Trophoblast cell (in vitro differentiated cells and primary cell): ENCODE data around the gene LIG1. TPM values are rescaled to one million over a fixed set of nuclear protein-coding genes. Genes with fewer than 3 reads are reported as not detected.

Experiments
- DNase-seq, 2 donors: peaks; one replicate each; pipeline ENCODE4 v3.0.0-alpha.2; 2016
- H2AFZ ChIP-seq: 2 replicates; pipeline ENCODE4 v1.6.1; 2013; ENCODE audit warnings: low read length, moderate library complexity, mild to moderate bottlenecking; ENCODE audit not compliant: insufficient read depth, poor library complexity
- H2AK5ac ChIP-seq: 2 replicates; pipeline ENCODE4 v1.6.1; 2013; ENCODE audit warnings: mild to moderate bottlenecking, low read length
- H2BK120ac ChIP-seq: 2 replicates; pipeline ENCODE4 v1.6.1; 2013; ENCODE audit warnings: low read length, mild to moderate bottlenecking, moderate library complexity; ENCODE audit not compliant: insufficient read depth, poor library complexity
- H2BK12ac ChIP-seq: 2 replicates; pipeline ENCODE4 v1.6.1; 2013; ENCODE audit warnings: mild to moderate bottlenecking, low read length, moderate library complexity
- H2BK5ac ChIP-seq: 2 replicates; pipeline ENCODE4 v1.6.1; 2013; ENCODE audit warnings: low read length, low read depth, moderate library complexity, mild to moderate bottlenecking; ENCODE audit not compliant: poor library complexity
- H3K14ac ChIP-seq: 2 replicates; pipeline ENCODE4 v1.6.1; 2013; ENCODE audit warnings: mild to moderate bottlenecking, low read length
- H3K18ac ChIP-seq: 2 replicates; pipeline ENCODE4 v1.6.1; 2013; ENCODE audit warnings: mild to moderate bottlenecking, low read length
- H3K23ac ChIP-seq: 2 replicates; pipeline ENCODE4 v1.6.1; 2013; ENCODE audit warnings: low read length
- H3K27ac ChIP-seq: 2 replicates; pipeline ENCODE4 v1.5.1; 2013; ENCODE audit warnings: low read depth, mild to moderate bottlenecking, inconsistent platforms, low read length, moderate library complexity
- H3K27me3 ChIP-seq: 2 replicates; pipeline ENCODE4 v1.6.1; 2013; ENCODE audit warnings: inconsistent platforms, mild to moderate bottlenecking, low read length, moderate library complexity; ENCODE audit not compliant: insufficient read depth
- H3K36me3 ChIP-seq, 2 experiments: 1 replicate in 1 of 2; 2 replicates in 1 of 2; pipeline ENCODE4 v1.6.1; 2013; ENCODE audit warnings: low read length in 2 of 2, mild to moderate bottlenecking in 2 of 2, moderate library complexity in 1 of 2; ENCODE audit not compliant: insufficient read depth in 2 of 2, control insufficient read depth in 1 of 2
- H3K4ac ChIP-seq: 2 replicates; pipeline ENCODE4 v1.6.1; 2013; ENCODE audit warnings: low read depth, mild to moderate bottlenecking, low read length, moderate library complexity
- H3K4me1 ChIP-seq, 2 experiments: 1 replicate in 1 of 2; 2 replicates in 1 of 2; pipeline ENCODE4 v1.6.1; 2013; ENCODE audit warnings: low read length in 2 of 2, mild to moderate bottlenecking in 2 of 2, moderate library complexity in 1 of 2; ENCODE audit not compliant: insufficient read depth in 2 of 2, control insufficient read depth in 1 of 2
- H3K4me2 ChIP-seq: 2 replicates; pipeline ENCODE4 v1.6.1; 2013; ENCODE audit warnings: inconsistent platforms, mild to moderate bottlenecking, low read length, moderate library complexity
- H3K4me3 ChIP-seq: 2 replicates; pipeline ENCODE4 v1.5.1; 2013; ENCODE audit warnings: mild to moderate bottlenecking, low read depth, low read length, inconsistent platforms
- H3K79me1 ChIP-seq: one replicate; pipeline ENCODE4 v1.6.1; 2013; ENCODE audit warnings: low read length
- H3K79me2 ChIP-seq: 2 replicates; pipeline ENCODE4 v1.6.1; 2013; ENCODE audit warnings: low read length, mild to moderate bottlenecking; ENCODE audit not compliant: control insufficient read depth, insufficient read depth, poor library complexity
- H3K9ac ChIP-seq: 2 replicates; pipeline ENCODE4 v1.6.1; 2013; ENCODE audit warnings: mild to moderate bottlenecking, low read length
- H3K9me3 ChIP-seq: 2 replicates; pipeline ENCODE4 v1.6.1; 2013; ENCODE audit warnings: low read depth, mild to moderate bottlenecking, control low read depth, inconsistent platforms, low read length; ENCODE audit not compliant: insufficient read depth
- H4K12ac ChIP-seq: 2 replicates; pipeline ENCODE4 v1.6.1; 2013; ENCODE audit warnings: low read depth, mild to moderate bottlenecking, low read length, moderate library complexity
- H4K8ac ChIP-seq: 2 replicates; pipeline ENCODE4 v1.6.1; 2013; ENCODE audit warnings: low read depth, mild to moderate bottlenecking, low read length, moderate library complexity
- H4K91ac ChIP-seq: one replicate; pipeline ENCODE4 v1.6.1; 2013; ENCODE audit warnings: low read depth, mild to moderate bottlenecking, low read length, moderate library complexity
- WGBS: extraction: QIAGEN DNeasy Blood & Tissue Kit; methylation state at CpG from one replicate; pipeline ENCODE4 v1.1.7; 2013; ENCODE audit warnings: missing lambda C conversion rate; ENCODE audit not compliant: insufficient read length, insufficient coverage; ENCODE audit errors: extremely low coverage; 5-methylcytosine and 5-hydroxymethylcytosine counted together
- polyA plus RNA-seq: library from polyadenylated mRNA; stranded (reverse); fragments of 200-250 nt; gene quantifications from 2 replicates; pipeline ENCODE4 v1.2.3, GENCODE V29; 2013

LIG1 gene
- 40.8 and 40.9 TPM in 2 replicates for polyA plus RNA-seq

DNA sequence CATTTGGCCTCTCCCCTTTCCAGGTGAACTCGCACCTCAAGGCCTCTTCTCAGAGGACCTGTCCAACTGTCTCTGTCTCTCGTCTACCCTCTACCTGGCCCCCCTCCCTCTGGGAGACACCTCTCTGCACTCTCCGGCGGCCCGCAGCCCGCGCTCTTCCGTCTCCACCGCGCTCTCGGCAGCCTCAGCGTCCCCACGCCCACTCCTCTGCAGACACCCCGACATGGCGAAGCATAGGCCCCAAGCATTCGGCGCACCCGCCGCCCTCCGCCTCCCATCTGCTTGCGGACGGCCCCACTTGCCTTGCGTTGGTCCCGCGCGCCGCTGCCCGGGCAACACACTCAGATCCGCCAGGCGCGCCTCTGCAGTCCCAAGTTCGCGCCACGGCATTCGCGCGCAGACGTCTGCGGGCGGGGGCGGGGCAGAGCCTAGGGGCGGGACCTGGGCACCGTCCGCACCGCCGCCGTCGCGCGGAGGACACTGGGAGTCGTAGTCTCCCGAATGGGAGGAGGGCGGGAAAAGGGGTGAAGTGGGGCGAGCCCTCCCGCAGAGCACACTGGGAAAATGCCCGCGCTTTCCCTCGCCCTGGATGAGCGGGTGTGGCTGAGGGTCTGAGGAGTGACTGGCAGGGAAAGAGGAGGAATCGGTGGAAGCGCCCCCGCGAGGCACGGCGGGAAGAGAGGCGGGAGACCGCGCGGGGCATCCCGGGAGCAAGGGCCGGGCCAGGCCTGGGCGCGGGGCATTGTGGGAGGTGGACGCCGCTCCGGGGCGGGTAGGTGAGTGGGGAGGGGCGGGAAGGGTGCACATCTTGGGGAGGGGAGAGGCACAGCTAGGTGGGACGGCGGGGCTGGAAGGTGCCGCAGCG is at the start of gene LIG1, which contains the start of gene ZSWIM9:
LIG1 (minus strand) TSS at position 406 of the 865 bp plus-strand sequence. CDS start 4,778 bp downstream, outside the sequence.
ZSWIM9 (plus strand) TSS at position 742 of the 865 bp plus-strand sequence. CDS start 1,123 bp downstream, outside the sequence.
- H2BK5ac ChIP-seq, result peak within 1 kb of the TSS; percentile 99
- peak within 1 kb of the TSS; percentile 73 for H3K4me2 ChIP-seq
- H3K36me3 ChIP-seq, result peaks cover 10 to 12% of the 10 kb centered on the region in 2 experiments
- H3K4me3 ChIP-seq, result peak within 1 kb of the TSS; percentile 97
- H2BK12ac ChIP-seq, result peak within 1 kb of the TSS; percentile 44
- peak within 1 kb of the TSS; percentile 92 for H3K9ac ChIP-seq
- H3K79me2 ChIP-seq, result peaks cover 12% of the 10 kb centered on the region
- peak within 1 kb of the TSS; percentile 92 for H3K27ac ChIP-seq
- peak within 1 kb of the TSS; percentile 100 for H2AFZ ChIP-seq
- no peaks in the 10 kb centered on the region for H3K27me3 ChIP-seq
- peak within 1 kb of the TSS; percentile 90 for H4K12ac ChIP-seq
- H3K23ac ChIP-seq, result no peak within 1 kb of the TSS
- H4K91ac ChIP-seq, result peak within 1 kb of the TSS; percentile 94
- H4K8ac ChIP-seq, result peak within 1 kb of the TSS; percentile 98
- H2BK120ac ChIP-seq, result peak within 1 kb of the TSS; percentile 97
- H3K18ac ChIP-seq, result peak within 1 kb of the TSS; percentile 97
- H2AK5ac ChIP-seq, result peak within 1 kb of the TSS; percentile 68
- peaks cover 10% of the 10 kb centered on the region for H3K79me1 ChIP-seq
- peak; percentile 92 to 94 for DNase-seq
- H3K4me1 ChIP-seq, result peaks cover 5 to 6% of the 10 kb centered on the region in 2 experiments
- WGBS, result no CpG with 5 or more reads among the region's 82 CpGs
- peak within 1 kb of the TSS; percentile 97 for H3K14ac ChIP-seq
- peaks cover 1% of the 10 kb centered on the region for H3K9me3 ChIP-seq
- H3K4ac ChIP-seq, result peak within 1 kb of the TSS; percentile 96

DNA sequence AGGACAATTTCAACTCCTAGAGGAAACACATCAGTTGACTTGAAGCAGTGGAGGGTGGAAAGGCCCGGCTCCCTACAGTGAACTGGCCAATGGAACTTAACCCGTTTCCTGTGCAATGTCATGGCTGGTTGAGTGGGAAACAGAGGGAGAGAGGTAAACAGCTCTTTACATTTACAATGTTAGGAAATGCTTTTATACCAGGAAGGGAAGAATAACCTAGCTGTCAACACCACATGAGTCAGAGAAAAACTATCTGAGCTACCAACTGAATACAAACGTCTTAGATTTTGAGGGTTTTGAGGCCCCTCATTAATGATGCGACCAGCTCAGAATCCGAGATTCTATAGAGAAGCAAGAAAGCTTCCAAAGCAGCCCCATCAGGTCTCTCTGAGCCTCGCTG is 48.9 kb upstream of the LIG1 start:
- H2BK120ac ChIP-seq, result no peak overlapping the region
- no peak overlapping the region for H3K23ac ChIP-seq
- no peak overlapping the region for H2BK12ac ChIP-seq
- H3K27me3 ChIP-seq, result no peaks in the 10 kb centered on the region
- H4K91ac ChIP-seq, result no peak overlapping the region
- no peak overlapping the region for H3K4ac ChIP-seq
- DNase-seq, result no peak
- H3K4me1 ChIP-seq, result no peaks in the 10 kb centered on the region
- H3K14ac ChIP-seq, result no peak overlapping the region
- H3K4me2 ChIP-seq, result no peak overlapping the region
- H3K4me3 ChIP-seq, result no peak overlapping the region
- no peaks in the 10 kb centered on the region for H3K9me3 ChIP-seq
- no peaks in the 10 kb centered on the region for H3K36me3 ChIP-seq
- no peaks in the 10 kb centered on the region for H3K79me2 ChIP-seq
- H4K12ac ChIP-seq, result no peak overlapping the region
- no peak overlapping the region for H2BK5ac ChIP-seq
- no peak overlapping the region for H2AK5ac ChIP-seq
- H3K79me1 ChIP-seq, result no peaks in the 10 kb centered on the region
- no peak overlapping the region for H4K8ac ChIP-seq
- no peak overlapping the region for H3K9ac ChIP-seq
- no CpG with 5 or more reads among the region's 6 CpGs for WGBS
- H2AFZ ChIP-seq, result no peak overlapping the region
- H3K27ac ChIP-seq, result no peak overlapping the region
- H3K18ac ChIP-seq, result no peak overlapping the region

DNA sequence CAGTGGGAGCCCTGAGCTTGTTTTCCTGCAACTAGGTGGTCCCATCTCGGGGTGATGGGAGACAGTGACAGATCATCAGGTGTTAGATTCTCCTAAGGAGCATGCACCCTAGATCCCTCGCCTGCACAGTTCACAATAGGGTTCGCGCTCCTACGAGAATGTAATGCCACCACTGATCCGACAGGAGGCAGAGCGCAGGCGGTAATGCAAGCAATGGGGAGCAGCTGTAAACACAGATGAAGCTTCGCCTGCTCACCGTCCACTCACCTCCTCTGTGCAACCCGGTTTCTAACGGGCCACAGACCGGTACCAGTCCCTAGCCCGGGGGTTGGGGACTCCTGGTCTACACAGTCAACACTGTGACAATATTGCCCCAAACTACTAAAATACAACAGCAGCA is 46.8 kb upstream of the LIG1 start:
- Histone ChIP-seq H3K9ac (no peak overlapping the region), H3K4ac (no peak overlapping the region), H3K4me2 (no peak overlapping the region), H3K18ac (no peak overlapping the region), H3K4me3 (no peak overlapping the region), H4K8ac (no peak overlapping the region), H4K12ac (no peak overlapping the region), H3K27me3 (no peaks in the 10 kb centered on the region), H3K14ac (no peak overlapping the region), H2AK5ac (no peak overlapping the region), H3K79me2 (no peaks in the 10 kb centered on the region), H3K23ac (peak overlapping the region; percentile 41), H2BK5ac (no peak overlapping the region), H3K36me3 (no peaks in the 10 kb centered on the region), H3K79me1 (no peaks in the 10 kb centered on the region), H2BK120ac (no peak overlapping the region), H4K91ac (no peak overlapping the region), H3K4me1 (no peaks in the 10 kb centered on the region), H3K9me3 (no peaks in the 10 kb centered on the region), H2BK12ac (no peak overlapping the region), H3K27ac (no peak overlapping the region), H2AFZ (no peak overlapping the region)
- no CpG with 5 or more reads among the region's 14 CpGs for WGBS
- DNase-seq, result peak in 1 of 2 donors; percentile 42

DNA sequence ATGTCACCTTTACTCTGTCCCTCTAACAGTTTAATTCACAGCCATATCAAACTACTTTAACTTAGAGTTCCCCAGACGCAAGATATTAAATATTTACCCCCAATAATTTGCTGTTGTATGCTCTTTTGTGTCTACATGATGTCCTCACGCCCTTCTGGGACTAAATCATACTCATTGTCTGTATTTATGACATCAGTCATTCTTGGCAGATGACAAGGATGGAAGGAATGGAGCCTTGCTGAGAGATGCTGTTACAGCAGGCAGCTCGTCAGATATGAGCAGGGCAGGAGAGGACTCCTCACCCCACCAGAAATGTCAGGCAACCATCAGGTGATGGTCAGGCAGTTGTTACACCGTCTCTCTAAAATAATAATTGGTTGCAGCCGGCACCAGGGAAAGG is 43.8 kb upstream of the LIG1 start:
- Histone ChIP-seq H4K8ac (no peak overlapping the region), H2BK120ac (no peak overlapping the region), H3K18ac (no peak overlapping the region), H2AK5ac (no peak overlapping the region), H2BK5ac (no peak overlapping the region), H3K4ac (no peak overlapping the region), H2BK12ac (no peak overlapping the region), H4K12ac (no peak overlapping the region), H3K4me3 (no peak overlapping the region), H3K4me2 (no peak overlapping the region), H3K79me2 (no peaks in the 10 kb centered on the region), H4K91ac (no peak overlapping the region), H3K4me1 (no peaks in the 10 kb centered on the region), H3K9ac (no peak overlapping the region), H3K36me3 (peaks cover 2 to 3% of the 10 kb centered on the region in 2 experiments), H3K27ac (no peak overlapping the region), H2AFZ (no peak overlapping the region), H3K9me3 (no peaks in the 10 kb centered on the region), H3K23ac (no peak overlapping the region), H3K14ac (no peak overlapping the region), H3K27me3 (no peaks in the 10 kb centered on the region), H3K79me1 (no peaks in the 10 kb centered on the region)
- no CpG with 5 or more reads among the region's 5 CpGs for WGBS
- DNase-seq, result peak in 1 of 2 donors; percentile 70
